K562 (cell line): Measurements from ENCODE around the gene PPY. TPM values are rescaled to one million over a fixed set of nuclear protein-coding genes. Genes with fewer than 3 reads are reported as not detected.

ENCODE experiments used
- ATAC-seq: fragments of 200-7000 bp; cut with Tn5 transposase; 3 replicates; pipeline ENCODE4 v1.9.1; 2020; ENCODE audit warnings: moderate library complexity
- BruUV-seq: library from RNA; stranded (reverse); fragments of 400-500 nt; replicated peaks from 2 replicates; lab custom pipeline; 2021; lab: Mats Ljungman, UMichigan
- CTCF ChIA-PET: fragments of 300-600 bp; formaldehyde crosslinking; extraction: SDS; loops from one replicate; lab custom pipeline; 2021; ENCODE audit warnings: low intra/inter-chr PET ratio; lab: Yijun Ruan, JAX
- POLR2A ChIA-PET: fragments of 300-600, 350-650 bp; sonication (Branson Sonifier 250); formaldehyde crosslinking; extraction: SDS; loops from one replicate; lab custom pipeline; 2021; ENCODE audit warnings: antibody characterized with exemption, inconsistent platforms; lab: Yijun Ruan, JAX
- DNase-seq, 4 experiments: peaks; one replicate each; pipeline versions ENCODE4 v3.0.0 to v3.0.0-alpha.2; 2011 to 2018; ENCODE audit warnings: low spot score in 3 of 4, mixed read lengths in 3 of 4; ENCODE audit errors: extremely low read depth in 1 of 4
- FAIRE-seq: peaks from 2 replicates; lab custom pipeline; 2011; peaks lifted over from hg19 to GRCh38; lab: Jason Lieb, UNC
- H2AFZ ChIP-seq: 2 replicates; pipeline ENCODE4 v1.6.0; 2011; ENCODE audit warnings: low read depth, low read length, control low read depth, inconsistent platforms
- H3K27ac ChIP-seq: fragments of 200-600 bp; 3 replicates; pipeline ENCODE4 v1.8.0; 2011; ENCODE audit warnings: low read depth, mild to moderate bottlenecking, control low read depth, inconsistent platforms, low read length, moderate library complexity, mixed read lengths; ENCODE audit errors: extremely low read depth
- H3K27me3 ChIP-seq, 2 experiments: fragments of 300-600 bp in 1 of 2; 2 replicates in 1 of 2; 3 replicates in 1 of 2; pipeline versions ENCODE4 v1.6.0 to v1.8.0; 2011; ENCODE audit warnings: inconsistent platforms in 2 of 2, low read length in 2 of 2, mild to moderate bottlenecking in 1 of 2, mixed read lengths in 1 of 2, moderate library complexity in 1 of 2; ENCODE audit not compliant: control insufficient read depth in 2 of 2, insufficient read depth in 2 of 2
- H3K36me3 ChIP-seq: fragments of 300-600 bp; 3 replicates; pipeline ENCODE4 v1.8.0; 2011; ENCODE audit warnings: mild to moderate bottlenecking, low read length, inconsistent platforms; ENCODE audit not compliant: control insufficient read depth, insufficient read depth
- H3K4me1 ChIP-seq, 2 experiments: fragments of 200-600 bp in 1 of 2; replicated peaks in 1 of 2; 2 replicates in 1 of 2; 3 replicates in 1 of 2; pipeline versions ENCODE4 v1.5.1 to v1.8.0; 2011; ENCODE audit warnings: inconsistent platforms in 2 of 2, low read length in 2 of 2, mild to moderate bottlenecking in 1 of 2, mixed read lengths in 1 of 2, moderate library complexity in 1 of 2; ENCODE audit not compliant: control insufficient read depth in 2 of 2, insufficient read depth in 2 of 2
- H3K4me2 ChIP-seq: 2 replicates; pipeline ENCODE4 v1.6.1; 2011; ENCODE audit warnings: low read length, control low read depth, inconsistent platforms, mixed read lengths; ENCODE audit not compliant: insufficient read depth
- H3K4me3 ChIP-seq: fragments of 200-600 bp; sonication (generic), shearing (Covaris generic); 2 replicates; pipeline ENCODE4 v1.5.1; 2016; ENCODE audit warnings: control low read depth, inconsistent platforms
- H3K79me2 ChIP-seq: fragments of 200-600 bp; 3 replicates; pipeline ENCODE4 v1.8.0; 2011; ENCODE audit warnings: low read length, inconsistent platforms; ENCODE audit not compliant: control insufficient read depth, insufficient read depth
- H3K9ac ChIP-seq, 2 experiments: 2 replicates each; pipeline versions ENCODE4 v1.6.0 to v1.6.1; 2011; ENCODE audit warnings: low read depth in 2 of 2, low read length in 2 of 2, control low read depth in 1 of 2, inconsistent platforms in 1 of 2, mild to moderate bottlenecking in 1 of 2, mixed read lengths in 1 of 2; ENCODE audit not compliant: insufficient read depth in 1 of 2
- H3K9me1 ChIP-seq: one replicate; pipeline ENCODE4 v1.6.0; 2011; ENCODE audit warnings: inconsistent platforms, mild to moderate bottlenecking, low read length, moderate library complexity; ENCODE audit not compliant: control insufficient read depth, insufficient read depth
- H3K9me3 ChIP-seq: replicated peaks from 2 replicates; pipeline ENCODE4 v1.5.1; 2011; ENCODE audit warnings: low read depth, low read length, inconsistent platforms; ENCODE audit not compliant: control insufficient read depth, insufficient read depth
- H4K20me1 ChIP-seq: replicated peaks from 2 replicates; pipeline ENCODE4 v1.6.1; 2011; ENCODE audit warnings: low read length, inconsistent platforms, mixed read lengths; ENCODE audit not compliant: control insufficient read depth, insufficient read depth
- ATF7 ChIP-seq: fragments of 450-650 bp; IDR thresholded peaks from 2 replicates; pipeline ENCODE4 v1.7.1; 2014; ENCODE audit warnings: mild to moderate bottlenecking, moderate library complexity
- DNMT1 ChIP-seq: fragments of 450-650 bp; IDR thresholded peaks from 2 replicates; pipeline ENCODE4 v1.6.1; 2016; ENCODE audit warnings: antibody characterized with exemption, mild to moderate bottlenecking
- HMGN3 ChIP-seq: IDR thresholded peaks from 2 replicates; pipeline ENCODE4 v1.6.1; 2011; ENCODE audit warnings: borderline replicate concordance, low read depth, mild to moderate bottlenecking, mixed read lengths, low read length; ENCODE audit not compliant: insufficient read length; ENCODE audit errors: extremely low read depth
- HNRNPUL1 ChIP-seq: fragments of 200-400 bp; formaldehyde crosslinking; IDR thresholded peaks from 2 replicates; pipeline ENCODE4 v1.6.1; 2017; ENCODE audit warnings: low read length
- IRF2 ChIP-seq: sonication (generic); formaldehyde crosslinking; IDR thresholded peaks from 2 replicates; pipeline ENCODE4 v1.8.1; 2022; ENCODE audit warnings: mild to moderate bottlenecking, missing genetic modification reagents
- SMARCC2 ChIP-seq: fragments of 450-650 bp; IDR thresholded peaks from 2 replicates; pipeline ENCODE4 v1.6.1; 2017; ENCODE audit warnings: antibody characterized with exemption, moderate library complexity, mild to moderate bottlenecking, low read depth
- ZNF41 ChIP-seq: fragments of 250-450 bp; sonication (Bioruptor Pico); conservative IDR thresholded peaks from 2 replicates; pipeline ENCODE4 v1.4.0; 2020; ENCODE audit warnings: mild to moderate bottlenecking
- WGBS: fragments of 100-300 bp; shearing (Covaris generic); methylation state at CpG from one replicate; pipeline ENCODE4 v1.1.6; 2016; ENCODE audit warnings: low coverage, mixed read lengths; ENCODE audit not compliant: insufficient coverage; ENCODE audit errors: missing lambda C conversion rate; 5-methylcytosine and 5-hydroxymethylcytosine counted together
- in situ Hi-C: fragments of 300-500 bp; cut with MboI; formaldehyde crosslinking; loops from 4 replicates; pipeline ENCODE4 v1.15.0; 2018; ENCODE audit warnings: inconsistent platforms, mixed read lengths
- intact Hi-C: fragments of 100-400 bp; cut with micrococcal nuclease; formaldehyde crosslinking; loops from 2 replicates; pipeline ENCODE4 v1.14.2; 2022
- polyA plus RNA-seq, 8 experiments: library from polyadenylated mRNA; depleted of rRNA in 4 of 8; stranded (reverse) in 5 of 8; unstranded in 3 of 8; fragments of >200 nt; fragmentation: Nextera tagmentation in 2 of 8; fragmentation: Illumina TruSeq in 1 of 8; extraction: Ambion mirVana in 2 of 8; extraction: Trizol in 1 of 8; gene quantifications; 2 replicates each; pipeline versions ENCODE4 v1.2.1 to v1.2.3, GENCODE V29; 2011 to 2014; ENCODE audit warnings: inconsistent platforms in 1 of 8, missing spikeins in 1 of 8
- total RNA-seq, 7 experiments: library from RNA; depleted of rRNA in 6 of 7; stranded (reverse); fragments of >200 nt in 6 of 7; fragmentation: Illumina TruSeq in 2 of 7; extraction: Trizol in 2 of 7; gene quantifications; 2 replicates each; pipeline versions ENCODE4 v1.2.1 to v1.2.3, GENCODE V29; 2011 to 2021; ENCODE audit warnings: low replicate concordance in 1 of 7
- TF ChIP-seq, protein P1 (sequence below): fragments of 200-800 bp; sonication (Bioruptor generic); IDR thresholded peaks from 2 replicates; pipeline ENCODE4 v1.6.1; 2017; ENCODE audit warnings: missing genetic modification characterization, missing compliant biosample characterization
- TF ChIP-seq, protein P2 (sequence below): sonication (generic); formaldehyde crosslinking; IDR thresholded peaks from 2 replicates; pipeline ENCODE4 v1.8.1; 2023; ENCODE audit warnings: mild to moderate bottlenecking, missing genetic modification reagents
- TF ChIP-seq, protein P3 (sequence below), 2 experiments: fragments of 150-350 bp in 1 of 2; IDR thresholded peaks; 2 replicates each; pipeline ENCODE4 v1.6.1; 2012 to 2016; ENCODE audit warnings: low read depth in 2 of 2, low read length in 2 of 2, mild to moderate bottlenecking in 1 of 2, moderate library complexity in 1 of 2

The PPY gene
- total and polyA plus RNA-seq, 9 of the 15 experiments (the other 6 are each of a cell fraction or from before 2014, with no cell fraction given): not detected

DNA sequence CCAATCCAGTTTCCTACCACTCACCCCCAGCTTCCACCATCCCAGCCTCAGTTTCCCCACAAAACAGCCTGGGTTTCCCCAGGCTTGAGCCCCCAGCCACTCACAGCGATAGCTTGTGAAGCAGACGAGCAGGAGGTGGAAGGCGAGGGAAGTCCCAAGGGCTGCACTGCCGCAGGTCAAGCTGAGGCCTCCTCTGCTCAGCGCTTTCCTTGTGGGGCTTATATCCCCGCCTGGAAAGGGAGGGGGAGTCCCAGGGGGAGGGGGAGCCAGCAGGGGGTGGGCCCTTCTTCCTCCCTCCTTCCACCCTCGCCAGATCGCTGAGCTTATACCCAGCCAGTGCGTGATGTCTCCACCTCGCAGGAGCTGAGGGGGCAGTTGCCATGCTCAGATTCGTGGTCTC, 11.5 kb upstream of the PPY start, which contains the start of gene PYY:
PYY (minus strand) TSS at position 195 of the 400 bp plus-strand sequence. CDS start 457 bp downstream, outside the sequence.
- Histone ChIP-seq H3K79me2 (no peaks in the 10 kb centered on the region), H3K4me3 (no peak within 1 kb of the TSS), H3K9ac (peak within 1 kb of the TSS in 1 of 2 experiments; percentile 87; a peak in 2 of 4 replicates), H3K27ac (no peak within 1 kb of the TSS; the same call in 2 of the 3 replicates), H3K36me3 (no peaks in the 10 kb centered on the region), H3K9me1 (no peaks in the 10 kb centered on the region), H3K9me3 (no peaks in the 10 kb centered on the region), H2AFZ (peak within 1 kb of the TSS; percentile 77), H3K27me3 (peaks cover 33 to 72% of the 10 kb centered on the region in 2 experiments; a peak in 4 of 5 replicates), H3K4me2 (peak within 1 kb of the TSS; percentile 55), H3K4me1 (peaks cover 0 to 16% of the 10 kb centered on the region in 2 experiments; a peak in 3 of 5 replicates), H4K20me1 (no peaks in the 10 kb centered on the region; the same call in none of the 2 replicates)
- intact Hi-C loops: no loop called here
- WGBS: 35% methylated on average over 7 of the region's 11 CpGs
- BruUV-seq: no TSS peak
- ChIA-PET POLR2A (interaction anchor here (0.6 to 1.3 kb wide), 3 partner anchors 13 to 50 kb away, joined by 3 to 6 read pairs (median 3); no protein-coding TSS in a partner anchor), CTCF (no interaction called here)
- DNase-seq: no peak
- in situ Hi-C loops: no loop called here
- no peak for FAIRE-seq
- no peak for ATAC-seq
- TF ChIP-seq, protein P1, sequence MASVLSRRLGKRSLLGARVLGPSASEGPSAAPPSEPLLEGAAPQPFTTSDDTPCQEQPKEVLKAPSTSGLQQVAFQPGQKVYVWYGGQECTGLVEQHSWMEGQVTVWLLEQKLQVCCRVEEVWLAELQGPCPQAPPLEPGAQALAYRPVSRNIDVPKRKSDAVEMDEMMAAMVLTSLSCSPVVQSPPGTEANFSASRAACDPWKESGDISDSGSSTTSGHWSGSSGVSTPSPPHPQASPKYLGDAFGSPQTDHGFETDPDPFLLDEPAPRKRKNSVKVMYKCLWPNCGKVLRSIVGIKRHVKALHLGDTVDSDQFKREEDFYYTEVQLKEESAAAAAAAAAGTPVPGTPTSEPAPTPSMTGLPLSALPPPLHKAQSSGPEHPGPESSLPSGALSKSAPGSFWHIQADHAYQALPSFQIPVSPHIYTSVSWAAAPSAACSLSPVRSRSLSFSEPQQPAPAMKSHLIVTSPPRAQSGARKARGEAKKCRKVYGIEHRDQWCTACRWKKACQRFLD (CRISPR knock-in tag): no peak
- TF ChIP-seq IRF2 (CRISPR knock-in tag) (no peak), ZNF41 (CRISPR knock-in tag) (no peak), HNRNPUL1 (no peak), DNMT1 (no peak), SMARCC2 (no peak), ATF7 (no peak), HMGN3 (no peak)
- TF ChIP-seq, protein P2, sequence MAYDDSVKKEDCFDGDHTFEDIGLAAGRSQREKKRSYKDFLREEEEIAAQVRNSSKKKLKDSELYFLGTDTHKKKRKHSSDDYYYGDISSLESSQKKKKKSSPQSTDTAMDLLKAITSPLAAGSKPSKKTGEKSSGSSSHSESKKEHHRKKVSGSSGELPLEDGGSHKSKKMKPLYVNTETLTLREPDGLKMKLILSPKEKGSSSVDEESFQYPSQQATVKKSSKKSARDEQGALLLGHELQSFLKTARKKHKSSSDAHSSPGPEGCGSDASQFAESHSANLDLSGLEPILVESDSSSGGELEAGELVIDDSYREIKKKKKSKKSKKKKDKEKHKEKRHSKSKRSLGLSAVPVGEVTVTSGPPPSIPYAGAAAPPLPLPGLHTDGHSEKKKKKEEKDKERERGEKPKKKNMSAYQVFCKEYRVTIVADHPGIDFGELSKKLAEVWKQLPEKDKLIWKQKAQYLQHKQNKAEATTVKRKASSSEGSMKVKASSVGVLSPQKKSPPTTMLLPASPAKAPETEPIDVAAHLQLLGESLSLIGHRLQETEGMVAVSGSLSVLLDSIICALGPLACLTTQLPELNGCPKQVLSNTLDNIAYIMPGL (CRISPR knock-in tag): no peak
- TF ChIP-seq, protein P3, sequence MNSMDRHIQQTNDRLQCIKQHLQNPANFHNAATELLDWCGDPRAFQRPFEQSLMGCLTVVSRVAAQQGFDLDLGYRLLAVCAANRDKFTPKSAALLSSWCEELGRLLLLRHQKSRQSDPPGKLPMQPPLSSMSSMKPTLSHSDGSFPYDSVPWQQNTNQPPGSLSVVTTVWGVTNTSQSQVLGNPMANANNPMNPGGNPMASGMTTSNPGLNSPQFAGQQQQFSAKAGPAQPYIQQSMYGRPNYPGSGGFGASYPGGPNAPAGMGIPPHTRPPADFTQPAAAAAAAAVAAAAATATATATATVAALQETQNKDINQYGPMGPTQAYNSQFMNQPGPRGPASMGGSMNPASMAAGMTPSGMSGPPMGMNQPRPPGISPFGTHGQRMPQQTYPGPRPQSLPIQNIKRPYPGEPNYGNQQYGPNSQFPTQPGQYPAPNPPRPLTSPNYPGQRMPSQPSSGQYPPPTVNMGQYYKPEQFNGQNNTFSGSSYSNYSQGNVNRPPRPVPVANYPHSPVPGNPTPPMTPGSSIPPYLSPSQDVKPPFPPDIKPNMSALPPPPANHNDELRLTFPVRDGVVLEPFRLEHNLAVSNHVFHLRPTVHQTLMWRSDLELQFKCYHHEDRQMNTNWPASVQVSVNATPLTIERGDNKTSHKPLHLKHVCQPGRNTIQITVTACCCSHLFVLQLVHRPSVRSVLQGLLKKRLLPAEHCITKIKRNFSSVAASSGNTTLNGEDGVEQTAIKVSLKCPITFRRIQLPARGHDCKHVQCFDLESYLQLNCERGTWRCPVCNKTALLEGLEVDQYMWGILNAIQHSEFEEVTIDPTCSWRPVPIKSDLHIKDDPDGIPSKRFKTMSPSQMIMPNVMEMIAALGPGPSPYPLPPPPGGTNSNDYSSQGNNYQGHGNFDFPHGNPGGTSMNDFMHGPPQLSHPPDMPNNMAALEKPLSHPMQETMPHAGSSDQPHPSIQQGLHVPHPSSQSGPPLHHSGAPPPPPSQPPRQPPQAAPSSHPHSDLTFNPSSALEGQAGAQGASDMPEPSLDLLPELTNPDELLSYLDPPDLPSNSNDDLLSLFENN (IDR thresholded peaks at IDR 0.05; ENCODE audit: low read depth in 2 of 2, low read length in 2 of 2): no peak
